GM19023 (cell line): Measurements from ENCODE around the gene CHRDL2.
A peak's percentile ranks its signal among the peaks of the same experiment; 100 is the strongest.

Experiments used
- ATAC-seq: cut with Tn5 transposase; IDR thresholded peaks from one replicate; pipeline ENCODE4 v1.9.1; 2021; ENCODE audit warnings: mild to moderate bottlenecking, moderate library complexity; ENCODE audit not compliant: unreplicated experiment

The CHRDL2 gene

GRCh38 chr11:74717221-74717969 is 13.8 kb downstream of the CHRDL2 start:
- no peak for ATAC-seq

DNA sequence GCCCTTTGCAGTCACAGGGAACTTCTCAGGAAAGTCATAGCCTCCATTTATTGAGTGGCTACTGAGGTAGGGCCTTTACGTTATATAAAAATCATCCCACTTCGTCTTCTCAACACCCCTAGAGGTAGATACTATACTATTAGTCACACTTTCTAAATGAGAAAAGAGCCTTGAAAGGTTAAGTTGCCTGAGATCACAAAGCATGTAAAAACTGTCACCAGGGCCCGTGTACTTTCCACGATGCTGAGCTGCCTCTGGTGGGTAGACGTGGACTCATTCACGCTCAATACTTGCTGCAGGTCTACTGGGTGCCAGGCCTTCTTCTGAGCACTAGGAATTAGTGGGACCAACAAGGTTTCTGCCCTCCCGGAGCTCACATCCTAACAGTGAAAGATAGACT is 16.3 kb downstream of the CHRDL2 start:
- no peak for ATAC-seq

DNA sequence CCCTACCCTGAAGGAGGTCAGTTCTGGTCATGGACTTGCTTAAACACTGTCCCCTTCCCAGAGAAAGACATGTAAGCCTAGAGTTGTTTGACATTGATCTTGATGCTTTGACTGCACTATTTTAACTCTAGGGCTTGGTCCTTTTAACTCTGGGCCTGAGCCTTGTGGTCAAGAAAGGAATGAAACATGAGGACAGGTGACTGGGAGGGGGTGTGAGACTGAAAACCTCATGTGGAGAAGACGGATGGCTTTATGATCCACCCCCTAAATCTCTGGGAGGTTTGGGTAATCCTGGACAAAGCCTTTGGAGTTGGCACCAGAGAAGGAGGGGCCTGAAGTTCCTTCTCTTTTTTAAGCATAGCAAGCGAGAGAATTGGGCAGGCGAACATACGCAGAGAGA is 17.5 kb downstream of the CHRDL2 start:
- ATAC-seq = no peak

GRCh38 chr11:74710281-74710938 is 20.8 kb downstream of the CHRDL2 start:
- no peak for ATAC-seq

DNA sequence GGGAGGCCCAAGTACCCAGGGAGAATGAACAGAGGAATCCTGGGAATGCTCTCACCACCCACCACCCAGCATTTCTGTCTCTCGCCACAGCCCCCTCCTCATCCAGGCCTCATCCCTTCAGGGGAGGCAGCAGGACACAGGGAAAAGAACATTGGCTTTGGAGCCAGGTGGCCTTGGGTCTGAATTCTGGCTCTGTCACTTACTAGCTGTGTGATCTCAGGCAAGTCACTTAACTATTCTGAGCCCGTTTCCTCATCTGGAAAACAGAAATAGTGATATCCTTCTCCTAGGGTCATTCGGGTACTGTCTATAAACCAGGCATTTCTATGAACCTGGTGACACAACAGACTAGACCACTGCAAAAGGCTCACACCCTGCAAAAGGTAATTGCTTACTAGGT is 22.1 kb downstream of the CHRDL2 start:
- ATAC-seq = no peak

DNA sequence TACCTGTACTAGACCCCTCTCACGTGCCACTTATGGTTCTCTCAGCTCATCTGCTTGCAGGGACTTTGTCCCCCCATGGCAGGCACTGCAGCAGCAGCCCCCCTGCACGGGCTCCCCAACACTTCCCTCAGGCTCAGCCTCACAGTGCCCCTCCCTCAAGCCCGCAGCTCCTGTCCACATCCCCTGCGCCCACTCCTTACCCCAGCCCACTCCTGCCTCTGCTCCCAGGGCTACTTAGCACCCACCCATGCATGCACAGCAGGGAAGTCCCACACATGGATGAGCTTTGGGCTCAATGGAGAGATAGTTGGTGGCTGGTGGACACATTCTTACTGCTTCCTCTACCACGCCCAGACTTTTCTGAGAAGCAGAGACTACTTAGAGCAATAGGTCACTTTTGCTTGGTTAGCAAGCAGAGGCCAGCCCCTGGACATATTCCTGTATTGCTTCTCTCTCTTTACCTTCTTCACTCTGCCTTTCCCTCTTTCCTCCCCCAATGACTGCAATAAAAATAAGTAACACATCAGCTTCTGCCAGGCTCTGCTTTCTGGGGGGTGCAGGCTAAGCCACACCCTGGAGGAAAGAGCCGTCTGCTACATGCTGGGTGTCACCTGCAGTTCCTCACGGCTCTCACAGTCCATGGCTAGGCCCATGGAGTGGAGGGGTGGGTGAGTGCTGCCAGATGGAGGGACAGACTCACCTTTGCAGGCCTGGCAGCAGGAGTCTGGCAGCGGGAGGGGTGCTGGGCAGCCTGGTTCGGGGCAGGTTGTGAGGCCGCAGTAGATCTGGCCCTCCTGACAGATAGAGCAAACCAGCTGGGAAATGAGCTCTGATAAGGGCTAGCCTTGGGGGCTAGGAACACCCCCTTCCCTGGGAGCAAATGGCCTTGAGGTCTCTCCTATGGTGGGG is 23.4 kb downstream of the CHRDL2 start:
- ATAC-seq = no peak

- ATAC-seq = no peak
Measured at GRCh38 chr11:74707182-74707581, 24.0 kb downstream of the CHRDL2 start.

DNA sequence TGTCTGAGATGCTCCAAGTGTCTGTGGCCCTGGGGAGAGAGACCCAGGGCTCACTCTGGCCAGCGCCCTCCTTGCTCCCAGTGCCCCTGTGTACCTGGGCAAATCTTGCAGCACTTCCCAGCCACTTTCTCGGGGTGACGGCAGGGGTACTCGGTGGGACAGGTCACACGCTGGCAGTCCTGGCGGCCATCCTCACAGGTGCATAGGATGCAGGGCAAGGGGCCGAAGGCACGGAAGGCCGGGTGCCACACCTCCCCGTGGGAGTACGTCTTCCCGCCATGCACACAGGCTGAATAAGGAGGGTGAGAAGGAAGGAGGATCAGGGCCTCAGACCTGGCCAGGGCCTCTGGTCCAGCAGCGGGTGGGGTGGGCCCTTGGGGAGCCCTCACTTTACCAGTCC is 28.0 kb downstream of the CHRDL2 start:
- ATAC-seq = no peak

- ATAC-seq = peak; percentile 66
Measured at GRCh38 chr11:74702383-74703007, 28.7 kb downstream of the CHRDL2 start.

DNA sequence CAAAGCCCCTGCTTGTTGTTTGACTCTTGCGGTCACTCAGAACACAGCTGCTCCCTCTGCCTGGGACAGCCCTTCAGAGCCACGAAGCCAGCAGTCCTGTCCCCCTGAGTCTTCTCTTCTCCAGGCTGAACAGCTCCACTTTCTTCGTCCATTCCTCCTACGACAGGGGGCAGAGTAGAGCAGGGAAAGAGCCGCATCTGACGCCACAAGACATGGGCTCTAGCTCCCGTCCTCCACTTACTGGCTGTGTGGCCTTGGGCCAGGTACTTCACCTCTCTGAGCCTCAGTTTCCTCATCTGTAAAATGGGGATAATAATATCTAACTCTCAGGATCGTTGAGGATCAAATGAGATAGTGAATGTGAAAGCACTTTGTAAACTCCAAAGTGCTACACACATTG is 29.9 kb downstream of the CHRDL2 start:
- no peak for ATAC-seq

DNA sequence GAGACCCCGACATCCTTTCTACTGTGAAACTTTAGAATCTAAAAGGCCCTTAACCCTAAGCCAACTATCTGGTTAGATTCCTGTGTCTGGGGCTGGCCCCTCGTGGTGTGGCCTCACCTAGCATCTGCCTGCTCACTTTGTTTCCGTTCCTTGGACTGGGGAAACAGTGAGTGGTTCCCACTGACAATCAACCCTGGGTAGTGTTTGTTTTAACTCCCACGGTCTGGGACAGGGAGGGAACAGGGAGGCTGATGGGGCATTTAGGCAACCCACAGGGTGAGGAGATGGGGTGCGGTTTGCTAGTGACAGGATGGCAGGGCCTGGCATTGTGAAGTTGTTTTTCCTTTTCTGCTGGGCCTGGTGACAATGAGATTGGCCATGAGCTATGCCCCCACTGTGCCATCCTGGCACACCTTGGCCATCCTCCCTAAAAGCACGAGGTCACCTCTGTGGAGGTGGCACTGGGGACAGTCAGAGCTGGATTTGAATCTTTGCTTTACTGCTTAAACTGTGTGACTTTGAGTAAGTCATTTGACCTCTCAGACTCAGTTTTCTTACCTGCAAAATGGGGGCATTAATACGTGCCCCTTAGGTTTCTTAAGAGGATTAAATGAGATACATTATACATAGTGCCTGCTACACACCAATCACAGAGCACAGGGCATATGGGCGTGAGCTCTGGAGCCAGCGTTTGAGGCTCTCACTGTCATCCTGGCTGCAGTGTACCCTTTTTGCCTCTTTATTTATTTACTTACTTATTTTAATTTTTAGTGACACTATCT is 31.4 kb downstream of the CHRDL2 start:
- ATAC-seq = no peak

- ATAC-seq = no peak
Measured at GRCh38 chr11:74697722-74698121, 33.5 kb downstream of the CHRDL2 start.

DNA sequence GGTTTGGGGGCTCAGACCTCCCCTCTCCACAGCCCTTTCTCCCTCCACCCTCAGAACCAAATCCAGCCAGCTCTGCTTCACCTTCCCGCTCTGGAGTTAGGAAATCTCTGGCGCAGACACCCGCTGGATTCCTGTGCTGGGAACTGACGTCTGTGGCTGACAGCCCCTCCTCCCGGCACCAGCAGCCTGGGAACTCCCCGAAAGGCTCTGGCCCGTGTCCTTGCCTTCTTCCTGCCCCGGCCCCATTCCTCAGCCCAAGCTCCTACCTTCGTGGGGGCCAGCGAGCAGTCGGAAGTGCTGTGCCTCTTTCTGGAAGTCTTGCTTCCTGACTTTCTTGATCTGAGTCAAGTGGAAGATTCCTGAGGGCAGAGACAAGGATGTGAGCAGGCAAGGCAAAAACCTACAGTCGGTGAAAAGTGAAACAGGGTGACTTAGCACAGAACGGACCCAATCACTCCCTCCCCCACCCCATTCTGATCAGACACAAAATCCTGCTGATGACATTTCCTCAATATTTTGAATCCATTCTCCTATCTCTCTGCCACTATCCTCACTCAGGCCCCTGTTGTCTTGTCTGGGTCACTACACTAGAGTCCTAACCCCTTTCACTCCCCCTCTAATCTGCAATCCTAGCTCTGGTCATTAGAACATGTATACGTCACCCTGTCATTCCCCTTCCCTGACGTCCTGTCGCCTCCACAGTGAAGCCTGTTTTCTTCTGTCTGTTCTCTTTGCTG is 34.1 kb downstream of the CHRDL2 start:
- no peak for ATAC-seq

DNA sequence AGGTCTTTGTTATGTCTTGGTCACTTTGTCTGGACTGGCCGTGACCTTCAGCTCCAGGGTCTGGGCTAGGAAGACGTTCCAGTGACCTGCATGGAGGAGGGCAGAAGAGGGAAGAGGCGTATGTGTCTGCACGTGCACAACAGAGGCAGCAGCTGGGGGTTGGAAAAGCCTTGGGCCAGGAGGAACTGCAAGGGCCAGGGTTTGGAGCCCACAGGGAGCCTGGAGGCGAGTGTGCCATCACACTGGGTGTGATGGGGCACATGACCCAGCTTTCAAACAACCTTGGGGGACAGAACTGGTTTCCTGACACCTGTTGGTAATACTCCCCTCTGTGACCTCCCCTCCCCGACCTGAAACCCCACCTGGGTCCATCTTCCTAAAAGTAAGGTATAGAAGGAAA is 34.7 kb downstream of the CHRDL2 start:
- ATAC-seq = no peak

DNA sequence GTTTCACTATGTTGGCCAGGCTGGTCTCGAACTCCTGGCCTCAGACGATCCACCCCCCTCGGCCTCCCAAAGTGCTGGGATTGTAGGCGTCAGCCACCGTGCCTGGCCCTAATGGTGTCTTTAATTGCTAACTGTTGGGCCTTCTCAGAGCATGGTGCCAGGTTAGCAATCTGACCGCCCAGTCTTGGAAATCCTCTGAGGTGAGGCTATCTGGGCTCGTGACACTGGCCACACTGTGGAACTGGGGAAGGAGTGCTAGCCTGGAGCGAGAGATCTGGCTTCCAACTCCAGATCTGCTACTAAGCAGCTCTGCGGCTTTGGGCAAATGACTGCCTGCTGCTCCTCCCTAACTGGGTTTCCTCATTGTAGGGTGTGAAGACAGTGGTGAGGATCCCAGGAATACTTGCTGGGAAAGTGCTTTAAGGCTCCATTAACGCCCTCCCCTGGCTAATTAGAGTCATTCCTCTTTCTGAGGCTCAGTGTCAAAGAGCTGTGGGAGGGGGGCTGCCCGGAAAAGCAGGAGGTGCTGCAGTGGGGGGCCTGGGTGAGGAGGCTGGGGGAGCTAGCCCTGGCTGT is 35.4 kb downstream of the CHRDL2 start:
- ATAC-seq = no peak

- no peak for ATAC-seq
Measured at GRCh38 chr11:74694136-74694930, 36.9 kb downstream of the CHRDL2 start.

GRCh38 chr11:74693531-74693930 is 37.7 kb downstream of the CHRDL2 start:
- no peak for ATAC-seq

DNA sequence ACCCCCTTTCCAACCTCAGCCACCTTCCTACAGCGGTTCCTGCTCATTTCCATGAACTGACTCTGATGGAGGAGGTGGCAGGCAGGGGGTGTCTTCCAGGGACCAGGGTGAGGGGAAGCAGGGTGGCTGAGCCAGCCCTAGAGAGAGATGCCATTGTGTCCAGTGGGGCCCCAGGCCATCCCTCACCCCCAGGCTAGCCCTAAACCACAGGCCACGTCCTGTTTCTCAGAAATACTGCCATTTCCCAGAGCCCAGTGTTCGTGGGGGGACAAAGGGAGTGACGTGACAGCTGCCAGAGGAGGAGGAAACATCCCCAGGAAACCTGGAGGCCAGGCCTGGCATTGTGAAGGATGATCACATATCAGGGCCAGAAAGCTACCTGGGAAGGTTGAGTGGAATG is 39.5 kb downstream of the CHRDL2 start:
- ATAC-seq = no peak

GRCh38 chr11:74689666-74690065 is 41.6 kb downstream of the CHRDL2 start:
- no peak for ATAC-seq
